ENCODE data around the gene PTPDC1. TPM values are rescaled to one million over a fixed set of nuclear protein-coding genes. Genes with fewer than 3 reads are reported as not detected.

Gene PTPDC1
- total RNA-seq, 4 donors from 2014 or later, result 4.3 to 11.4 (median 10.2) TPM

DNA sequence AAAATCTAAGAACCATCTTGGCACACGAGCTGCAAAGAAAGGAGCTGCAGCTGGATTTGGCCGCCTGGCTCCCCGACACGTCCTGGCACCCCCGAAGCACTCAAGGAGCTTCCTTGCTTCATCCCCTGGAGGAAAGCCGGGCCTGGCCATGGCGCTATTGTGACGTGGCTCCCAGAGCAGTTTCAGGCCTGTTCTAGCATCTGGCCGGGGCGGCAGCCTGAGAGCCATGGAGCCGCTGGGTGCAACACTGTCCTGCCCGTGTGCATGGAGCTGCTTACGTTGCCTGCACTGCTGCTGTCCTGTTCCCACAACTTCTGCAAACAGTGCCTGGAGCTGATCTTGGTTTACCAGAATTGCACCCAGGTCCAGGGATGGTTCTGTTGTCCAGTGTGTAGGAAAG is 63.5 kb downstream of the PTPDC1 start:
- no peak overlapping the region for H3K4me3 ChIP-seq
- no peaks in the 10 kb centered on the region for H3K4me1 ChIP-seq
- no peak for ATAC-seq
- no peaks in the 10 kb centered on the region for H3K9me3 ChIP-seq
- TF ChIP-seq POLR2A (IDR thresholded peaks at IDR 0.05), result no peak
- no peak overlapping the region for H3K27ac ChIP-seq
- intact Hi-C loops (cut with DNase I; ENCODE audit: low total_unique reads), result no loop called here
- DNase-seq, result no peak
- no peaks in the 10 kb centered on the region for H3K36me3 ChIP-seq
- no peaks in the 10 kb centered on the region for H3K27me3 ChIP-seq
- in situ Hi-C loops (cut with MboI; ENCODE audit: low sequenced_read_pairs in 4 of 4), result no loop called here

DNA sequence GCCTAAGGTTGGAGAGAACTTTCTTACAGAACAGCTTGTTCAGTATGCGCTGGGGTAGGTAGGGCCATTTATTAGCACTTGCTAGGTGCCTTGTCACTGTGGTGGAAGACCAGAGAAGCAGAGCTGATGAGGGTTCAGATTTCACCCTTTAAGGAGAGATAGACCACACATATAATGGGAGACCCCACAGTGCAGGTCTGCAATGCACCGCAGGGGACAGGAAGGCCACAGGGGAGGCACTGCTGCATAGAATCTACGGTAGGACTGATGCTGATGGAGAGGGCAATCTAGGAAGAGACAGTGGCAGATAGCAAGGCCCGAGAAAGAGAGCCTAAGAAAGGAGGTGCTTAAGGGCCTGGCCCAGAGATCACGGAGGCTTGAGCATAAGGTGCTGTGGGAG is 64.2 kb downstream of the PTPDC1 start:
- H3K9me3 ChIP-seq, result no peaks in the 10 kb centered on the region
- TF ChIP-seq POLR2A (IDR thresholded peaks at IDR 0.05), result no peak
- intact Hi-C loops (cut with DNase I; ENCODE audit: low total_unique reads), result no loop called here
- H3K36me3 ChIP-seq, result no peaks in the 10 kb centered on the region
- no peaks in the 10 kb centered on the region for H3K4me1 ChIP-seq
- no peaks in the 10 kb centered on the region for H3K27me3 ChIP-seq
- DNase-seq (no peak), ATAC-seq (no peak)
- H3K4me3 ChIP-seq, result no peak overlapping the region
- H3K27ac ChIP-seq, result no peak overlapping the region
- in situ Hi-C loops (cut with MboI; ENCODE audit: low sequenced_read_pairs in 4 of 4), result no loop called here

DNA sequence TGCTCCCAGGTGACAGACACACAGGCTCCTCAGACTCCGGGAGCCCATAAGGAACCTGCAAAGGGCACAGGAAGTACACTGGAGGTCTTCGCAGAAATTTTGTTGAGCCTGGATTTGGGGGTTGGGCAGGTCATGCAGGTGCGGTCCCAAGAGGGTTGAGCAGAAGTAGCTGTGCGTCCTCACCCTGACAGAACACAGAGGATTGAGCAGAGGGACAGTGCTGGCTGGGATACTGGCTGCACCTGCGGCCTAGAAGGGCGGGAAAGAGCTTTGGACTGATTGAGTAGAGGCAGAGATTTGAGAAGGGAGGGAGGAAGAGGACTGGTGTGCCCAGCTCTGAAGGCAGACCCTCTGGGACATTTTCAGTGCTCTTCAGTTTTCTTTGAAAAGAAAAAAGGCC is 65.4 kb downstream of the PTPDC1 start:
- Histone ChIP-seq H3K27me3 (no peaks in the 10 kb centered on the region), H3K9me3 (no peaks in the 10 kb centered on the region), H3K27ac (no peak overlapping the region), H3K4me1 (no peaks in the 10 kb centered on the region), H3K4me3 (no peak overlapping the region), H3K36me3 (no peaks in the 10 kb centered on the region)
- ATAC-seq (no peak), DNase-seq (no peak)
- in situ Hi-C loops (cut with MboI; ENCODE audit: low sequenced_read_pairs in 4 of 4) (no loop called here), intact Hi-C loops (cut with DNase I; ENCODE audit: low total_unique reads) (no loop called here)
- no peak for TF ChIP-seq POLR2A (IDR thresholded peaks at IDR 0.05)
- TF ChIP-seq, protein P1, sequence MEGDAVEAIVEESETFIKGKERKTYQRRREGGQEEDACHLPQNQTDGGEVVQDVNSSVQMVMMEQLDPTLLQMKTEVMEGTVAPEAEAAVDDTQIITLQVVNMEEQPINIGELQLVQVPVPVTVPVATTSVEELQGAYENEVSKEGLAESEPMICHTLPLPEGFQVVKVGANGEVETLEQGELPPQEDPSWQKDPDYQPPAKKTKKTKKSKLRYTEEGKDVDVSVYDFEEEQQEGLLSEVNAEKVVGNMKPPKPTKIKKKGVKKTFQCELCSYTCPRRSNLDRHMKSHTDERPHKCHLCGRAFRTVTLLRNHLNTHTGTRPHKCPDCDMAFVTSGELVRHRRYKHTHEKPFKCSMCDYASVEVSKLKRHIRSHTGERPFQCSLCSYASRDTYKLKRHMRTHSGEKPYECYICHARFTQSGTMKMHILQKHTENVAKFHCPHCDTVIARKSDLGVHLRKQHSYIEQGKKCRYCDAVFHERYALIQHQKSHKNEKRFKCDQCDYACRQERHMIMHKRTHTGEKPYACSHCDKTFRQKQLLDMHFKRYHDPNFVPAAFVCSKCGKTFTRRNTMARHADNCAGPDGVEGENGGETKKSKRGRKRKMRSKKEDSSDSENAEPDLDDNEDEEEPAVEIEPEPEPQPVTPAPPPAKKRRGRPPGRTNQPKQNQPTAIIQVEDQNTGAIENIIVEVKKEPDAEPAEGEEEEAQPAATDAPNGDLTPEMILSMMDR (IDR thresholded peaks at IDR 0.05 in 4 of 5, conservative IDR thresholded peaks at IDR 0.05 in 1 of 5), result no peak

DNA sequence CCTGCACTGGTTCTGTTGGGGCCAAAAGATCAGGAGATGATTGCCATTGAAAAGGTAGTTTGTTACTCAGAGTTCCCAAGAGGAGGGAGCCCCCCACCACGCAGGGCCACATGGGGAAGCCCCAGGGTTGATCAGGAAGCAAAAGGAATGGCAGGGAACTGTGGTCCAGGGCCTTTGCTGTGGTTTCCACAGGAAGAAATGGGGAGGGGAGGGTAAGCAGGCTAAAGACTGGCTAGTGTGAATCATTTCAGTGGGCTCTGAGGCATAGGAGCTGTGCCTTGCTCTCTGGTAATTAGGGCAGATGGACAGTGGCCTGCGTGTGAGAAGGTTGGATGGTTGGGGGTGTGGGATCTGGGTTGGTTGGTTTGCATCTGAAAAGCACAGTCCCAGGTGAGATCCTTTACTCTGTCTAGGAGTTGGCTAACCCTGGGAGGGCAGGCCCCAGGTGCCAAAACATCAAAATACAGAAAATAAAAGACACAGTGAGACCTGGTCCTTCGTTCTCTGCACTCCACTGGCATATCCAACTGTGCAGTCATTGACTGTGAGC is 66.1 kb downstream of the PTPDC1 start:
- no peaks in the 10 kb centered on the region for H3K27me3 ChIP-seq
- peak overlapping the region in 1 of 4 donors; percentile 40 for H3K27ac ChIP-seq
- H3K9me3 ChIP-seq, result no peaks in the 10 kb centered on the region
- H3K36me3 ChIP-seq, result no peaks in the 10 kb centered on the region
- DNase-seq (no peak), ATAC-seq (no peak)
- in situ Hi-C loops (cut with MboI; ENCODE audit: low sequenced_read_pairs in 4 of 4) (no loop called here), intact Hi-C loops (cut with DNase I; ENCODE audit: low total_unique reads) (no loop called here)
- TF ChIP-seq, protein P1 (IDR thresholded peaks at IDR 0.05 in 4 of 5, conservative IDR thresholded peaks at IDR 0.05 in 1 of 5), result no peak
- no peak for TF ChIP-seq POLR2A (IDR thresholded peaks at IDR 0.05)
- H3K4me1 ChIP-seq, result no peaks in the 10 kb centered on the region
- no peak overlapping the region for H3K4me3 ChIP-seq

DNA sequence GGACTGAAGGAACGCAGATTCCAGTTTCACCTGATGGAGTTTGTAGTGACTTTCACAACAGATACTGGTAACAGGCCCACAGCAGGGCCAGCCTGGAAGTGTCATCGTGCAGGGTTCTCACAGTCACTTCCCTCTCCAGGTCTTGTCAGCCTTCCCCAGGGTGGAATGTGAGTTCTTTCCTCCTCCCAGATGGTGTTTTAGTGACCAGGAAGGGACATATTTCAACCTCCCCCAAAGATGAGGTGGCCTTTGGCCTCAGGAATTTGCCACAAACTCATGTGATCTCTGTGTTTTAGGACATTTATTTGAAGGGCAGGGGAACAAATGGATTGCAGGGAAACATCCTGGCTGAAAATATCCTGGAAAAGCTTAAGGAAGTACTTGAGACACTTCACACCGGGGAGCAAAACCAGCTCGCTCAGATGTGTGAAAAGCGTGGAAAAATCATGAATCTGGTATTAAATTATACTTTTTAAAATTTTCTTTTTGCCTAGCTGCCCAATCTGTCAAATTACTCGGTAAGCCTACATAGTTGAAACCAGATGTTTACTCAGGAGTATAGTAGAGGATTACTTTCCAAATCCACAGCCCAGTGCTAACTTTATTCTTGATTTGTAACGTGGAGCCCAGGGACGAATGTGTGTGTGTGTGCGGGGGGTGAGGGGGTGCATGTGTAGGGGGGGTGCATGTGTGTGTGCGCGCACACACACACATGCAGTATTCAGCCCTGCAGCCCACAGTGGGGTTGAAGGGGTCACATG is 66.8 kb downstream of the PTPDC1 start:
- intact Hi-C loops (cut with DNase I; ENCODE audit: low total_unique reads), result no loop called here
- H3K27me3 ChIP-seq, result no peaks in the 10 kb centered on the region
- peak overlapping the region in 2 of 4 donors; percentile 2 to 40 for H3K27ac ChIP-seq
- ATAC-seq (peak in 1 of 2 donors; percentile 53), DNase-seq (no peak)
- TF ChIP-seq, protein P1 (IDR thresholded peaks at IDR 0.05 in 4 of 5, conservative IDR thresholded peaks at IDR 0.05 in 1 of 5), result no peak
- TF ChIP-seq POLR2A (IDR thresholded peaks at IDR 0.05), result no peak
- H3K9me3 ChIP-seq, result no peaks in the 10 kb centered on the region
- H3K4me1 ChIP-seq, result no peaks in the 10 kb centered on the region
- H3K36me3 ChIP-seq, result no peaks in the 10 kb centered on the region
- H3K4me3 ChIP-seq, result no peak overlapping the region
- in situ Hi-C loops (cut with MboI; ENCODE audit: low sequenced_read_pairs in 4 of 4), result no loop called here
